CD4-positive, alpha-beta T cell (primary cell): ENCODE data around the gene CALHM6. TPM values are rescaled to one million over a fixed set of nuclear protein-coding genes. Genes with fewer than 3 reads are reported as not detected.

ENCODE experiments used
- ATAC-seq: fragments of 200-7000 bp; cut with Tn5 transposase; one replicate; pipeline ENCODE4 v1.10.0; 2022; ENCODE audit warnings: mild to moderate bottlenecking; ENCODE audit not compliant: poor library complexity
- CTCF ChIA-PET: fragments of 350-600 bp; sonication (Branson Sonifier 250); formaldehyde crosslinking; loops from one replicate; lab custom pipeline; 2021; ENCODE audit warnings: antibody characterized with exemption, inconsistent platforms; lab: Charles Lee
- POLR2A ChIA-PET: fragments of 350-600 bp; sonication (Branson Sonifier 250); formaldehyde crosslinking; loops from one replicate; lab custom pipeline; 2021; ENCODE audit warnings: antibody characterized with exemption, inconsistent platforms; lab: Charles Lee
- DNase-seq, 14 experiments: peaks; one replicate each; pipeline ENCODE4 v3.0.0-alpha.2; 2013 to 2020; ENCODE audit warnings: mixed read lengths in 2 of 14
- H3K27ac ChIP-seq, 2 donors: one replicate each; pipeline versions ENCODE4 v1.5.1 to v1.7.0; 2013; ENCODE audit warnings: low read length in 2 of 2, low read depth in 1 of 2, mild to moderate bottlenecking in 1 of 2
- H3K27me3 ChIP-seq, 2 experiments: 1 replicate in 1 of 2; 2 replicates in 1 of 2; pipeline versions ENCODE4 v1.6.1 to v1.7.0; 2013; ENCODE audit warnings: low read length in 2 of 2, control low read depth in 1 of 2, mild to moderate bottlenecking in 1 of 2, moderate library complexity in 1 of 2; ENCODE audit not compliant: insufficient read depth in 2 of 2, control insufficient read depth in 1 of 2
- H3K36me3 ChIP-seq: one replicate; pipeline ENCODE4 v1.6.1; 2013; ENCODE audit warnings: low read length, control low read depth; ENCODE audit not compliant: insufficient read depth
- H3K4me1 ChIP-seq: one replicate; pipeline ENCODE4 v1.6.1; 2013; ENCODE audit warnings: low read length, control low read depth; ENCODE audit not compliant: insufficient read depth
- H3K4me3 ChIP-seq: one replicate; pipeline ENCODE4 v1.5.1; 2013; ENCODE audit warnings: mild to moderate bottlenecking, low read length, moderate library complexity
- H3K9me3 ChIP-seq, 2 experiments: 1 replicate in 1 of 2; 2 replicates in 1 of 2; pipeline versions ENCODE4 v1.6.1 to v1.7.0; 2013; ENCODE audit warnings: low read length in 2 of 2, mild to moderate bottlenecking in 2 of 2, control low read depth in 1 of 2, moderate library complexity in 1 of 2; ENCODE audit not compliant: control insufficient read depth in 1 of 2, insufficient read depth in 1 of 2
- H3K27ac Mint-ChIP-seq: one replicate; pipeline ENCODE4 v1.8.0; 2020; ENCODE audit warnings: mixed read lengths
- H3K27me3 Mint-ChIP-seq: one replicate; pipeline ENCODE4 v1.8.0; 2021; ENCODE audit warnings: mixed read lengths
- H3K36me3 Mint-ChIP-seq: one replicate; pipeline ENCODE4 v1.8.0; 2021; ENCODE audit warnings: low read depth, mixed read lengths
- H3K4me1 Mint-ChIP-seq: one replicate; pipeline ENCODE4 v1.8.0; 2021; ENCODE audit warnings: low read depth, mixed read lengths
- H3K4me3 Mint-ChIP-seq: one replicate; pipeline ENCODE4 v1.8.0; 2020; ENCODE audit warnings: mild to moderate bottlenecking, mixed read lengths
- H3K9me3 Mint-ChIP-seq: one replicate; pipeline ENCODE4 v1.8.0; 2020; ENCODE audit warnings: mixed read lengths
- CTCF ChIP-seq: fragments of 200-600 bp; IDR thresholded peaks from one replicate; pipeline ENCODE4 v1.8.0; 2022; ENCODE audit warnings: antibody characterized with exemption, mild to moderate bottlenecking
- intact Hi-C, 2 experiments: fragments of 100-400 bp; cut with DNase I in 1 of 2; cut with micrococcal nuclease in 1 of 2; formaldehyde crosslinking; loops; one replicate each; pipeline versions ENCODE4 v1.15.1 to v1.9.0; 2023 to 2025; cut with DNase I, micrococcal nuclease
- total RNA-seq, 174 experiments: library from RNA in 2 of 174; stranded (reverse) in 2 of 174; gene quantifications; one replicate each; pipeline ENCODE4 v1.2.3 and lab custom pipeline; 2021 to 2026

The CALHM6 gene
- total RNA-seq, 2 experiments from 2014 or later, result 3.0 to 3.1 TPM

- H3K9me3 ChIP-seq, result no peaks in the 10 kb centered on the region
- peaks cover 44% of the 10 kb centered on the region for H3K4me1 Mint-ChIP-seq
- H3K27me3 ChIP-seq, result peaks cover 1 to 5% of the 10 kb centered on the region in 2 experiments
- H3K36me3 Mint-ChIP-seq, result no peaks in the 10 kb centered on the region
- no peak overlapping the region for H3K27ac ChIP-seq
- peaks cover 26% of the 10 kb centered on the region for H3K27me3 Mint-ChIP-seq
- no peaks in the 10 kb centered on the region for H3K36me3 ChIP-seq
- TF ChIP-seq CTCF, result no peak
- no peak overlapping the region for H3K4me3 ChIP-seq
- no peaks in the 10 kb centered on the region for H3K9me3 Mint-ChIP-seq
- DNase-seq (peak in 3 of 14 experiments; percentile 34 to 57 (median 39)), ATAC-seq (no peak)
- ChIA-PET CTCF (no interaction called here), POLR2A (no interaction called here)
- intact Hi-C loops, result no loop called here
- peaks cover 38% of the 10 kb centered on the region for H3K4me1 ChIP-seq
- peak overlapping the region; percentile 16 for H3K27ac Mint-ChIP-seq
- H3K4me3 Mint-ChIP-seq, result no peak overlapping the region
These were observed 4.1 kb downstream of the CALHM6 start for GRCh38 chr6:116465246-116465645.

- H3K4me3 ChIP-seq, result no peak overlapping the region
- intact Hi-C loops, result no loop called here
- ATAC-seq (no peak), DNase-seq (no peak)
- H3K9me3 ChIP-seq, result no peaks in the 10 kb centered on the region
- H3K4me1 ChIP-seq, result peaks cover 27% of the 10 kb centered on the region
- H3K27ac ChIP-seq, result no peak overlapping the region
- no peaks in the 10 kb centered on the region for H3K36me3 Mint-ChIP-seq
- no peaks in the 10 kb centered on the region for H3K36me3 ChIP-seq
- H3K27me3 Mint-ChIP-seq, result peaks cover 14% of the 10 kb centered on the region
- no peak for TF ChIP-seq CTCF
- H3K27me3 ChIP-seq, result peaks cover 0 to 5% of the 10 kb centered on the region in 2 experiments
- ChIA-PET POLR2A (no interaction called here), CTCF (no interaction called here)
- H3K4me1 Mint-ChIP-seq, result peaks cover 31% of the 10 kb centered on the region
- H3K27ac Mint-ChIP-seq, result no peak overlapping the region
- no peak overlapping the region for H3K4me3 Mint-ChIP-seq
- H3K9me3 Mint-ChIP-seq, result no peaks in the 10 kb centered on the region
These were observed 5.9 kb downstream of the CALHM6 start for GRCh38 chr6:116467096-116467495.

GRCh38 chr6:116467514-116467913, 6.3 kb downstream of the CALHM6 start:
- H3K27me3 ChIP-seq, result peaks cover 0 to 2% of the 10 kb centered on the region in 2 experiments
- Mint-ChIP-seq H3K4me1 (peaks cover 30% of the 10 kb centered on the region), H3K27ac (no peak overlapping the region), H3K27me3 (peaks cover 12% of the 10 kb centered on the region), H3K36me3 (no peaks in the 10 kb centered on the region), H3K9me3 (no peaks in the 10 kb centered on the region), H3K4me3 (no peak overlapping the region)
- TF ChIP-seq CTCF, result no peak
- ATAC-seq (peak; percentile 48), DNase-seq (peak in 1 of 14 experiments; percentile 44)
- H3K4me3 ChIP-seq, result no peak overlapping the region
- ChIA-PET POLR2A (interaction anchor here (0.6 kb wide), 1 partner anchor 93 kb away, joined by 3 read pairs; no protein-coding TSS in a partner anchor), CTCF (no interaction called here)
- intact Hi-C loops, result no loop called here
- no peaks in the 10 kb centered on the region for H3K9me3 ChIP-seq
- no peaks in the 10 kb centered on the region for H3K36me3 ChIP-seq
- peaks cover 24% of the 10 kb centered on the region for H3K4me1 ChIP-seq
- H3K27ac ChIP-seq, result no peak overlapping the region
